Parathyroid adenoma (tissue), 2 donors: ENCODE results near the gene ETV6.

Experiments used
- H2AFZ ChIP-seq: fragments of 300-600 bp; sonication (generic); one replicate; pipeline ENCODE4 v1.7.0; 2017; ENCODE audit warnings: antibody characterized with exemption, mild to moderate bottlenecking
- H3K27ac ChIP-seq: fragments of 300-600 bp; sonication (generic); one replicate; pipeline ENCODE4 v1.7.0; 2017
- H3K27me3 ChIP-seq: fragments of 300-600 bp; sonication (generic); one replicate; pipeline ENCODE4 v1.7.0; 2017; ENCODE audit warnings: low read length; ENCODE audit not compliant: control insufficient read depth, insufficient read depth
- H3K36me3 ChIP-seq: fragments of 300-600 bp; sonication (generic); one replicate; pipeline ENCODE4 v1.7.0; 2017; ENCODE audit warnings: low read length; ENCODE audit not compliant: control insufficient read depth, insufficient read depth
- H3K4me1 ChIP-seq: fragments of 300-600 bp; sonication (generic); one replicate; pipeline ENCODE4 v1.7.0; 2017; ENCODE audit warnings: control low read depth
- H3K4me2 ChIP-seq: fragments of 300-600 bp; sonication (generic); one replicate; pipeline ENCODE4 v1.7.0; 2017; ENCODE audit warnings: low read length
- H3K4me3 ChIP-seq: fragments of 300-600 bp; sonication (generic); one replicate; pipeline ENCODE4 v1.7.0; 2017; ENCODE audit warnings: low read depth, low read length
- H3K79me2 ChIP-seq: fragments of 300-600 bp; sonication (generic); one replicate; pipeline ENCODE4 v1.7.0; 2017; ENCODE audit warnings: control low read depth
- H3K9ac ChIP-seq: fragments of 300-600 bp; sonication (generic); one replicate; pipeline ENCODE4 v1.7.0; 2017; ENCODE audit warnings: mild to moderate bottlenecking
- H3K9me3 ChIP-seq: fragments of 300-600 bp; sonication (generic); one replicate; pipeline ENCODE4 v1.7.0; 2017; ENCODE audit warnings: low read length; ENCODE audit not compliant: control insufficient read depth
- CTCF ChIP-seq: fragments of 300-600 bp; sonication (generic); IDR thresholded peaks from one replicate; pipeline ENCODE4 v1.7.0; 2017; ENCODE audit warnings: antibody characterized with exemption, mild to moderate bottlenecking
- donor health status: primary hyperparathyroidism.

The ETV6 gene

GRCh38 chr12:11847539-11847938, 198.1 kb downstream of the ETV6 start:
- peaks cover 18% of the 10 kb centered on the region for H3K79me2 ChIP-seq
- H3K4me1 ChIP-seq: peaks cover 6% of the 10 kb centered on the region
- H3K4me2 ChIP-seq: no peak overlapping the region
- H3K27ac ChIP-seq: no peak overlapping the region
- H3K9me3 ChIP-seq: no peaks in the 10 kb centered on the region
- no peak overlapping the region for H3K9ac ChIP-seq
- no peak overlapping the region for H2AFZ ChIP-seq
- H3K27me3 ChIP-seq: no peaks in the 10 kb centered on the region
- no peak overlapping the region for H3K4me3 ChIP-seq
- no peaks in the 10 kb centered on the region for H3K36me3 ChIP-seq
- no peak for TF ChIP-seq CTCF

- TF ChIP-seq CTCF: no peak
- Histone ChIP-seq H3K4me2 (no peak overlapping the region), H3K9ac (no peak overlapping the region), H3K9me3 (no peaks in the 10 kb centered on the region), H2AFZ (no peak overlapping the region), H3K36me3 (no peaks in the 10 kb centered on the region), H3K27ac (no peak overlapping the region), H3K4me3 (no peak overlapping the region), H3K4me1 (peaks cover 6% of the 10 kb centered on the region), H3K27me3 (no peaks in the 10 kb centered on the region), H3K79me2 (peaks cover 14% of the 10 kb centered on the region)
Observed at GRCh38 chr12:11849757-11850504, 200.5 kb downstream of the ETV6 start.

GRCh38 chr12:11853126-11853525, 203.7 kb downstream of the ETV6 start:
- no peaks in the 10 kb centered on the region for H3K27me3 ChIP-seq
- TF ChIP-seq CTCF: no peak
- H3K79me2 ChIP-seq: peaks cover 6% of the 10 kb centered on the region
- H3K36me3 ChIP-seq: no peaks in the 10 kb centered on the region
- no peak overlapping the region for H3K9ac ChIP-seq
- no peak overlapping the region for H2AFZ ChIP-seq
- peaks cover 6% of the 10 kb centered on the region for H3K4me1 ChIP-seq
- H3K4me2 ChIP-seq: no peak overlapping the region
- no peak overlapping the region for H3K4me3 ChIP-seq
- H3K9me3 ChIP-seq: no peaks in the 10 kb centered on the region
- H3K27ac ChIP-seq: no peak overlapping the region

GRCh38 chr12:11854011-11854499, 204.6 kb downstream of the ETV6 start:
- Histone ChIP-seq H2AFZ (no peak overlapping the region), H3K9ac (no peak overlapping the region), H3K4me3 (no peak overlapping the region), H3K4me2 (no peak overlapping the region), H3K79me2 (peaks cover 6% of the 10 kb centered on the region), H3K36me3 (no peaks in the 10 kb centered on the region), H3K9me3 (no peaks in the 10 kb centered on the region), H3K4me1 (peaks cover 6% of the 10 kb centered on the region), H3K27me3 (no peaks in the 10 kb centered on the region), H3K27ac (no peak overlapping the region)
- no peak for TF ChIP-seq CTCF

- Histone ChIP-seq H3K4me3 (no peak overlapping the region), H3K36me3 (no peaks in the 10 kb centered on the region), H3K4me1 (peaks cover 6% of the 10 kb centered on the region), H2AFZ (no peak overlapping the region), H3K9me3 (no peaks in the 10 kb centered on the region), H3K27me3 (no peaks in the 10 kb centered on the region), H3K4me2 (no peak overlapping the region), H3K27ac (no peak overlapping the region), H3K9ac (no peak overlapping the region), H3K79me2 (no peaks in the 10 kb centered on the region)
- TF ChIP-seq CTCF: no peak
Observed at GRCh38 chr12:11855983-11856374, 206.5 kb downstream of the ETV6 start.
